T-helper 22 cell (primary cell): ENCODE data around the gene PDP2.
"Not testable (repeated sequence)": the region's sequence is repeated elsewhere in the genome, so short reads cannot be mapped to it uniquely, and the experiment has no call there.

Experiments used
- DNase-seq: peaks from one replicate; pipeline ENCODE4 v3.0.0-alpha.2; 2020; ENCODE audit warnings: low read depth

Gene PDP2

DNA sequence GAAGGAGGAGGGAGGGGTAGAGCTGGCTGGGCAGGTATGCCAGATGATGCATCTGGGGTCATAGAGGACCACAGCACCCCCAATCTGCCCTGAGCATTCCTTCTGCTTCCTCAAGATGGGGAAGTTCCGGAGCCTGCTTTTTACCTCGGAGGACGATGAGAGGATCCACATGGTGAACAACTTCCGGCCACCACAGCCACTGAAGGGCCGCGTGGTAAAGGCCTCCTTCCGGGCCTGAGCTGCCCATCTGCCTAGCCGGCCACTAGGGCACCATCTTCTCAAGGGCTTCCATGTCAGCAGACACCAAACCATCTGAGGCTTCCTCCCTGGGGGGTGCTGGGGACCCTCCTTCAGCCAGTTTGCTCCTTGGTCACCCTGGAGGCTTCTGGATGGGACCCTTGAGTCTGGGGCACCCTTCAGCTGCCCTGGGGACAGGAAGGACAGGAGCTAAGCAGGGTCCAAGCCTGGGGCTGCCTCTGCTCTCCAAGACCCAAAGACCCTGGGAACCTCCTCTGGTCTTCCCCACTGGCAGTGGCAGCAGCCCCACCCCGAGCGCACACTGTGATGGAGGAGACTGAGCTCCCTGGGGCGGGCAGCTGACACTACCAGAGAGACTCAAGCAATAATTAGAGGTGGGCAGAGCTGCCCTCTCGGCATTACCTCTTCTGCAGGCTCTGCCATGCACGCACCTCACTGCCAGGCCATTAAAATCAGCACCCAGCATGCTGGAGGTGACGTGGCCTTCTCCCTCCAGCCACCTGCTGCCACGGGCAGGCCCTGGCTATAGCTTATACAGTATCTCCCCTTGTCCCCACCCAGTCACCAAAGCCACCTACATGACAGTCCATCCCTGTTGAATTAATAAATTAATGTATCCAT is 26.8 kb upstream of the PDP2 start:
- no peak for DNase-seq

DNA sequence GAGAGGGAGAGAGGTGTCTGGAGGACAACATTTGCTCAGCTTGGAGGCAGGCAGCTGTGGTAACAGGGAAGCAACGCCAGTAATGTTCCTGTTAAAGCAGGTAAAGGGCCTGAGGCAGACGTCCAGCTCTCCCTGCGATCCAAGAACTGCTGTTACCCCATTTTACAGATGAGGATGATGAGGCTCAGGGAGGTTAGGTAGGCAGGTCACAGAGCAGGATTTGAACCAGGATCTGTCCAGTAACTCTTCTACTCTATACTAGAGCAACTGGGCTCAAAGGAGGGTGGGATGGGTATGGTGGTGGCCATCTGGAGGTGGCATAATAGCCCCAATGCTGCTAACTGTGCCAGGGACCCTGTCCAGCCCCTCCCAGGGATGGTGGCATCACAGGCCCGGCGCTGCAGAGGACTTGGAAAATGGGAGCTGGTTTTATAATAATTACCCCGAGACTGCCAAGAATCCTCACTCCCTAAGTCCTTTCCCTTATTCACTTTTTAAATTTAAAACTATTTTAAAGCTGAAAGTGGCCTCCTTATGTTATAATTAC is 24.1 kb upstream of the PDP2 start:
- no peak for DNase-seq

DNA sequence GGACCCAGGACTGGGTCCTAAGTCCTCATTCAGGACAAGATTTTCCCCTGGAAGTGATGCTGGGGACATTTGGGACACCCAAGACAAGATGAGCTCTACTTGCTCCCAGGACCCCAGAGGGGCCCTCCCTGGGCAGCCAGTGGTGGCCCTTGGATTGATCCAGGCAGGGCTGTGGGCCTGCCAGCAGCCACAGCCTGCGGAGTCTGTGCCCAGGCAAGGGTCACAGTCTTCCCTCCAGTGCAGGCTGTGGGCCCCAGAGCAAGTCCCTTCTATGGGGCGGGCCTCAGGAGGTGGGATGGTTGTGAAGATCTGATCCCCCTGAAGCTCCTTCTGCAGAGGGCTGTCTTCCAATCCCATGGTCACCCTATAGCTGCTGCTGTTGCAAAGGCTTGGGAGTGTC is 23.5 kb upstream of the PDP2 start:
- no peak for DNase-seq

DNA sequence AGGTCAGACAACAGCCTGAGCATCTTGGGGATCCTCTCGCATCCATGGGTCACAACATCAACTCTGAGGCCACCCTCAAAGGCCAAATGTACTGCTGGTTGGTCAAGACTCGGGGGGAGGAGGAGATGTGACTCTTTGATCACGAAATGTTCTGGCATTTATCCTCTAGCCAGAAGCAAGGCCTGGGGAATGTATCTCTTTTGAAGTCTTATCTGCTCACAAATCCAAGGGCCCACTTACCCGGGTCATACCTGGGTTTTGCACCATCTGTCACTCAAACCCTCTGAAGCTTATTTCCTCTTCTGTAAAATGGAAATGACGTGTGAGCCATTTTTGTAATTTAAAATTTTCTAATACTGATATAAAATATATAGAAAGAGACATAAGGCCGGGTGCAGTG is 22.9 kb upstream of the PDP2 start:
- DNase-seq: no peak

DNA sequence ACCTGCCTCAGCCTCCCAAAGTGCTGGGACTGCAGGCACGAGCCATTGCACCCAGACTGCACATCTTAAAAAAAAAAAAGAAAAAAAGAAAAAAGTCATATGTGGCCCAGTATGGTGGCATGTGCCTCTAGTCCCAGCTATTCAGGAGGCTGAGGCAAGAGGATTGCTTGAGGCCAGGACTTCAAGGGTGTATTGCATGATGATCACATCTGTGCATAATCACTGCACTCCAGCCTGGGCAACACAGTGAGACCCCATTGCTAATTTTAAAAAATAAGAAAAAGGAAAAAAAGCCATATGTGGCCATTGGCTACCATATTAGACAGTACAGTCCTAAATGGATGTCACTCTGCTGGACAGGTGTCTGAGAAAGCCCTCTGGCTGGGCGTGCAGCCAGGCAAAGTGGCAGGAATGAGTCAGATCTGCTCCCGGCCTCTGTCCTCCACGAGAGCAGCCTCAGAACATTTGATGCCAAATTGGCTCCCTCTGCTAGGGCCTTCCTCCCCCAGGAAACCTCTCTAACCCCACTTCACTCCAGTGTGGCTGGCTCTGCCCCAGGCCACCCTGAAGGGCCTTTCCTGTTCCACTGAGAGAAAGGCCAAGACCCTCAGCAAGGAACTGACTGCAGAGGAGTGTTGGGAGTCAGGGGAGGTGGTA is 21.4 kb upstream of the PDP2 start:
- no peak for DNase-seq

DNA sequence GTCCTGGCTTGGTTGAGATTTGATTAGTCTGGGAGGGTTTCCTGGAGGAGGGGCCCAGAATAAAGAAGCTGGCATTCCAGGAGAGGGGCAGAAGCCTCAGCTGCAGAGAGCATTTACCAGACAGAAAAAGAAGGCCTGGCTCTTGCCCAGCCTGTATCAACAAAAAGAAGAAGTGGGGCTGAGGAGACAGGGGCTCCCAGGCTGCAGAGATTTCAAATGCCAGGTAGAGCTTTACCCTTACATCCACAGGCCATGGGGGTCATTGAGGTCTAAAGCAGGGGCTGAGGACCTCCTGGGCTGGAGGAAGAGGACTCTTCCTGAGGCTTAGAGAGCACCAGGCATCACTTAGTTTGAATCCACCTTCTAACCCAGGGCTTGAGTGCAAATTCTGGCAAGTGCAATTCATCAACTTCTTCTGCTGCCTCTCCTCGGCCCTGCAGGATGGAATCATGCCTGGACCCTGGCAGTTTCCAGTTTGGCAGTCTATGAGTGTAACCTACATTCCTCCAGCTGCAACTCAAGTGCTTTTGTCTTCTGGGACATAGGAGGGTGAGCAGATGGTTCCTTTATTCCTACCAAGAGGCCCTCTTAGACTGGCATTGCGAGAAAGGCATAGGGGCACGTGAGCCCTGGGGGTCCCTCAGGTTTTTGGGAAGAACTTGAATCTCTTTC is 20.8 kb upstream of the PDP2 start:
- no peak for DNase-seq

DNA sequence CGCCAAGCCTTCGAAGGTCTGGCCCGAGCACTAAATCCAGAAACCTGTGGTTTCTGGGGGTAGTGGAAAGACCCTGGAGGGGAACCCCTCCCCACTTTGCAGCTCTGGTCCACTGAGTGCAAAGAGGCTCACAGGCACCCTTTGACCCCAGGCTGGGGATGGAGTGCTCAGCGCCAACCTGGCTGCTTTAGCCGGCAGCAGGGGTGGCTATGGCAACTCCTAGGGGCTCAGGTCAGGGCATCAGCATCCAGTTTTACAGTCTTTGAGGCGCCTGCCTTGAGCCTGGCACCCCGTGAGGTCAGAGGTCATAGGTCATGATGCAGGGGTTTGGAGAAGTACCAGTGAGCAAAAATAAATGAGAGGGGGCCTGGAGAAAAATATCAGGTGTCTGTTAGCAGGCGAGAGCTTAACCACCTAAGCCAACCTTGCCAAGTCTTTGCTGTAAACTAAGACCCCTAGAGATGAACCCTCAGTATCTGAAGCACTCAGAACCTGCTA is 18.2 kb upstream of the PDP2 start:
- DNase-seq: no peak

DNA sequence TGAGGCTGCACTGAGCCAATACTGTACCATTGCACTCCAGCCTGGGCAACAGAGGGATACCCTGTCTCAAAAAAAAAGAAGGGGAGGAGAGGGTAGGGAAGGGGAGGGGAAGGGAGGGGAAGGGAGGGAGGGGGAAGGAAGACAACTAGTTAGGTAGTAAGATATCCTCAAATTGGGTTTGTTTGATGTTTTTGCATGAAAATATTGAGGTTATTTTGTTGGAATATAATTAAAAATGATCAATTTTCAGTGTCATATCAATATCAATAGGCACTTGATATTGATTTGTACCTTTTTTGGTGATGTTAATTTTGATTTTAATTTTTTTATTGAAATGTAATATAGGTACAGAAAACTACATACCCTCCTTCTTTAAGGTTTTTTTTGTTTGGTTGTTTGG is 16.6 kb upstream of the PDP2 start:
- DNase-seq: no peak

DNA sequence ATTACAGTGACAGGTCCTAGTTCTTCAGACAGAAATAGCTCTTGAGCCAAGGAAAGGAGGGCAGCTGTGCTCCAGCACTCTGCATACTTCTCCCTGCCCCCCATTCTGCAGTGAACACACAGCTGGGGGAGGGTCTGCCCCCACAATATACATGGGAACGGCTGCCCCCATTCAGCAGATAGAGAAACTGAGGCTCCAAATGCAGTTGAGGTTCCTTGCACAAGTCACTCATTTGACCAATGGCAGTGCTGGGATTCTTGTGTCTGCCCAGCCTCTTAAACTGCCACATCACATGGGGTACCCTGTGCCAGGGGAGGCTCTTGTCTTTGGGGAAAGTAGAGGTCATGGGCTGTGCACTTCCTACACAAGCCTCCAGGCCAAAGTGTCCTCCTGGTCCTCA is 10.9 kb upstream of the PDP2 start:
- DNase-seq: no peak

DNA sequence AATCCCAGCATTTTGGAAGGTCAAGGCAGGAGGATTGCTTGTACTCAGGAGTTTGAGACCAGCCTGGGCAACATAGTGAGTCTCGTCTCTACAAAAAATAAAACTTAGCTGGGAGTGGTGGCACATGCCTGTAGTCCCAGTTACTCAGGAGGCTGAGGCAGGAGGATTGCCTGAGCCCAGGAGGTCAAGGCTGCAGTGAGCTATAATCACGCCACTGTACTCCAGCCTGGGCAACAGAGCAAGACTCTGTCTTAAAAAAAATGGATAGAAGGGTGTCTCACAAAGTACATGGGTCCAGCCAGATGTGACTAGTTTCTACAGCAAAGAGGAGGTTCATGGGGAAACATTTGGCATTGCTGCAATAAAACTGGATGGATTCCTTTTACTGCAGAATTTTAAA is 9.0 kb upstream of the PDP2 start:
- not testable (repeated sequence) for DNase-seq

DNA sequence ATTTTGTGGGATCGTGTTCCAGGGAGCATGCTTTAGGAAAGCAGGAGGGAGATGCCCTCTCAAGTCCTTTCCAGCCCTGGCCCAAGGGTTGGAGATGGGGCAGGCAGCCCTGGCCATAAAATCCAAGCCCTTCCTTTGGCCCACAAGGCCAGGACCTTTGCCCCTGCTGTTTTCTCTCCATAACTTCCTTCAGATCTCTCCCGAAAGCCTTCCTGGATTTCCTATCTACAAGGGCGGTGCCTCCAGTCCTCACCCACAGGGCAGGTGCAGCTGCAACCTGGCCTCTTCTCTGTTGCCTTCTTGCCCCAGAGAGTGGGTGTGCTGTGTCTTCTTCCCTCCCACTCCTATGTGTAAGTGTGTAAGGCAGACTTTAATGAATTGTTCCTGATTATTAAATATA is 8.5 kb upstream of the PDP2 start:
- no peak for DNase-seq

DNA sequence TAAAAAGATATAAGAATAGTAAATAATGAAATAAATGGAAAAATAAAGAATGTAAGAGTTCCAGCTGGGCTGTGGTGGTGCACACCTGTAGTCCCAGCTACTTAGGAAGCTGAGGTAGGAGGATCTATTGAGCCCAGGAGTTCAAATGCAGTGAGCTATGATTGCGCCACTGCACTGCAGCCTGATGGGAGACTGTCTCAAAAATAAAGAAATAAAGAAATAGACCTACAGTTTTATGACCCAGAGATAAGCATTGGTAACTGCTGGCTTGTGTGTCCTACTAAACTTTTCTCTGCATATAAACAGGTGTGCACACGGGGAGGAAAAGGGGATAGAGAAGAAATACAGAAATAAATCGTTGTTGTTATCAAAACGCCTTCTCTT is 7.8 kb upstream of the PDP2 start:
- DNase-seq: no peak

DNA sequence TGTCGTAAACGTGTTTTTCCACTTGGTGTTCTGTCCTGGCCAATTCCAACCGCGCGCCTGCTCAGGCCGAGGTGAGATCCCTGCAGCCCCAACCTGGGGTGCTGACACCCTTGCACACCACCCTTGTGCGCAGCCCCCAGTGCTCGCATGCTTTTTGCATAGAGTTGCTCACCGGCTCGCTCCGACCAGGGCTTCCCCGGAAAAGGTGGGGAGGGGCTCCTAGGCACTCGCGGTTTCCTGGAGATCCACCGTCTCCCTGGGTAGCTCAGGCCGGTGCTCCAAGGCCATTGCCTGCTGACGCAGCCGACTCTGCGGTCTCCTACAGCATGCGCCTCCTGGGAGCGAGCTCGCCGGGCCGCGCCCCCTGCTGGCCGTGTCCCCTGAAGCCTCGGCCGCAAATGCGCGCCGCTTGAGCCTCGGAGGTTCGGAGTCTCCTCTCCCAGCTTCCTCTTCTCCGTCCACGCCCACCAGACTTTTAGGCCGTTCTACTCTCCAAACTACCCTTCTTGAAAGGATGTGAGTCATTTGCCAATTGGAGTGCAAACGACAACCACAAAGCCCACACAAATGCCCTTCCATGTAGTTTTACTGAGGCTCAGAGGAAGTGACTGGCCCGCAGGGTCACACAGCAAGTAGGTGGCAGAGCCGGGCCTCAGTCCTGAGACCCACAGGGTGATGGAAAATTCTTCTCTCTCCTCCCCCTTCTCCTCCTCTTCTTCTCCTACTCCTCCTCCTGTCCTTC is 7.2 kb upstream of the PDP2 start:
- DNase-seq: peak; percentile 72

DNA sequence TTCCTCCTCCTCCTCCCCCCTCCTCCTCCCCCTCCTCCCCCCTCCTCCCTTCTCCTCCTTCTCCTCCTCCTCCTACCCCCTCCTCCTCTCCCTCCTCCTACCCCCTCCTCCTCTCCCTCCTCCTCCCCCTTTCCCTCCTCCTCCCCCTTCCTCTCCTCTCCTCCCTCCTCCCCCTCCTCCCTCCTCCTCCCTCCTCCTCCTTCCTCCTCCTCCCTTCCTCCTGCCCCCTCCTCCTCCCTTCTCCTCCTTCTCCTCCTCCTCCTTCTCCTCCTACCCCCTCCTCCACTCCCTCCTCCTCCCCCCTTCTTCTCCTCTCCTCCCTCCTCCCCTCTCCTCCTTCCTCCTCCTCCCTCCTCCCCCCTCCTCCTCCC is 6.6 kb upstream of the PDP2 start:
- no peak for DNase-seq

DNA sequence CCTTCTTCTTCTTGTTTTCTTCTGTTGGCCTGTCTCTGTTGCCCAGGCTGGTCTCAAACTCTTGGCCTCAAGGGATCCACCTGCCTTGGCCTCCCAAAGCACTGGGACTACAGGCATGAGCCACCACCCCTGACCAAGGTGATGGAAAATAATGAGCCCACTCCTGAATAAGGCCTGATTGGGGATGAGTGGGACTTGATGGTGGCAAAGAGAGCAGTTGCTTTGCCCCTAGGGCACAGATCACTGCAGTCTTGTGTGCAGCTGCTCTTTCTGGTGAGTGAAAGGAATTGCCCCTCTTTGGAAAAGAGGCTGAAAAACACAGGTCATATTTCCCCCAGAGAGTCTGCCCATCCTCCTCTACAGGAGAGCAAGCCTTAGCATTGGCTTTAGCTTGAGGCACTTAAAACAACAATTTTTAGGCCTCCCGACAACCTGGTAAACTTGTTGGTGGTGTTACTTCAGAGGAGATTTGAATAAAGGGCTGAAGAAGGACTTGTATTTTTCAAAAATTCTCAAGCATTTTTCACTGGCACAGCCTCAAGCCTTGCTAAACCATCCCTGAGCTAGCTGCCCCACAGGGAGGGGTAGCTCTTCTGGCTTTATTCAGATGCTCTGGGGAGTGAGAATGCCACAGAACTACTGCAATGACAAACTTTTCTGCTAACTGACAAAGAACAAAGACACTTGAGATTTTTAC is 6.1 kb upstream of the PDP2 start:
- DNase-seq: no peak

DNA sequence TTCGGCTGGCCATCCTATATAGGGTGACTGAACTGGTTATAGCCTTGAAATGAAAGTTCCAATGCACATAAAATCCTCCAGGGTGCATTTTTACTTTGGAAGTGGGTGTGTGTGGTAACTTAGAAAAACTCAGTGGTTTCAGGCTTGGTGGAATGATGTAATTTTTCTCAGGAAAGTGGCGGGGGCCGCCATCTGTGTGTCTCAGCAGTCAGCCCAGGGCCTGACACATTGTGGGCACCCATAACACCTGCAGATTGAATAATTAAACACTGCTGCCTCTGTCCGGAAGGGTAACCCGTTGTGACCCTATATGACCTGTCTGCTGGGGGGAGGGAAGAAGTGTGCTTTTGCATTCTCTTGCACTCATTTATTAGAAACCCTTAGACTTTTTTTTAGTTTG is 2.2 kb upstream of the PDP2 start:
- no peak for DNase-seq

DNA sequence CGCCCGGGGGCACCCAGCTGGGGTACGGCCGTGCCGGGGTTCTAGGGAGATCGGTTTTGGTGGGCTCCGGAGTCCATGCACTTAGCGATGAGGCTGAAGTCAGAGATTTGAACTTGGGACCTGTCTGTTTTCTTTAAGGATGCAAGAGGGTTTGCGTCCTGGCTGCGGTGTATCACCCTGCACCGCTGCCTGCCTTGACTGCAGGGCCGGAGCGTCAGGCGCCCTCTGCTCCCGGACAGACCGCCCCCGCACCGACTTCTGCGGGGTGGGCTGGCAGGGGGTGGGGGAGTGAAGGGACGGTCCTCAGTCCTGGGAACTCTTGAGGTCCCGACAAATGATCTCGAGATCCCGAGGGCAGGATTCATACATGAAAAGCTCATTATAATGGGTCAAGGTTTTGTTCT is 701 bp downstream of the PDP2 start:
- DNase-seq: no peak

DNA sequence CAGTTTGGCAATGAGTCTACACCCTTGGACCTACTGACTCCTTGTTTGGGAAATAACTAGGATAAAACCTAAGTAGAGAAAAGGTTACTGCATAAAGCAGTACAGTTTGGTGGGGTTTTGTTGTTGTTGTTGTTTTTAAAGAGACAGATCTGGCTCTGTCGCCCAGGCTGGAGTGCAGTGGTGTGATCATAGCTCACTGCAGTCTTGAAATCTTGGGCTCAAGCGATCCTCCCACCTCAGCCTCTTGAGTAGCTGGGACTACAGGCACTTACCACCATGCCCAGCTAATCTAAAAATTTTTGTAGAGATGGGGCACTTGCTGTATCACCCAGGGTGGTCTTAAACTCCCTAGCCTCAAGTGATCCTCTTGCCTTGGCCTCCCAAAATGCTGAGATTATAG is 1.2 kb downstream of the PDP2 start:
- no peak for DNase-seq

DNA sequence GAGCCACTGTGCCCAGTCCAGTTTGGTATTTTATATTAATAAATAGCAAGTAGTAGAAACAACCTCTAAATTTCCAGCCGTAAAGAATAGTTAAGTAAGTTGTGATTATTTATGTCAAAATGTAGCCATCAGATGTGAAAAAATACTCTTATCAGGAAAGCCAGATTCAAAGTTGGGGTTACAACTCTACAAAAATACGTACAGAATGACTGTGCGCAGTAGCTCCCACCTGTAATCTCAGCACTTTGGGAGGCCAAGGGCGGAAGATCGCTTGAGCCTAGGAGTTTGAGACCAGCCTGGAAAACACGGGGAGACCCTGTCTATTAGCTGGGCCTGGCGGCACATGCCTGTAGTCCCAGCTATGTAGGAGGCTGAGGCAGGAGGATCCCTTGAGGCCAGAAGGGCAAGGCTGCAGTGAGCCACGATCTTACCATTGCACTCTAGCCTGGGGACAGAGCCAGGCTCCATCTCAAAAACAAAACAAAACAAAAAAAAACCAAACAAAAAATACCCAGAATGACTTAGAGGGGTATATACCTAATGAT is 1.7 kb downstream of the PDP2 start:
- DNase-seq: no peak

DNA sequence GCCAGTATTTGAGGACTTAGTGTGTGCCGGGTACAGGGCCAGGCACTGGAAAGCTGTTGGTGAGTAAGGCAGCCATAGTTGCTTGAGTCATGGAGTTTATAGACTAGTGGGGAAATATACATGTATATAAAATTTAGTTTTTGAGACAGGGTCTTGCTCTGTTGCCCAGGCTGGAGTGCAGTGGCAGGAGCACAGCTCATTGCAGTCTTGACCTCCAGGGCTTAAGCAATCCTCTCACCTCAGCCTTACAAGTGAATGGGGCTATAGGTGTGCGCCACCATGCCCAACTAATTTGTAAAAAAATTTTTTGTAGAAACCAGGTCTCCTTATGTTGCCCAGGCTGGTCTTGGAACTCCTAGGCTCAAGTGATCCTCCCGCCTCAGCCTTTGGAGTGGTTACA is 2.4 kb downstream of the PDP2 start:
- no peak for DNase-seq

DNA sequence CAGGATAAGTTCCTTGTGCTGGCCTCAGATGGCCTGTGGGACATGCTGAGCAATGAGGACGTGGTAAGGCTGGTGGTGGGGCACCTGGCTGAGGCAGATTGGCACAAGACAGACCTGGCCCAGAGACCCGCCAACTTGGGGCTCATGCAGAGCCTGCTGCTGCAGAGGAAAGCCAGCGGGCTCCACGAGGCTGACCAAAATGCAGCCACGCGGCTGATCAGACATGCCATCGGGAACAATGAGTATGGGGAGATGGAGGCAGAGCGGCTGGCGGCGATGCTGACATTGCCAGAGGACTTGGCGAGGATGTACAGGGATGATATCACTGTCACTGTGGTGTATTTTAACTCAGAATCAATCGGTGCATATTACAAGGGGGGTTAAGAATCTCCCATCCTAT is 5.2 kb downstream of the PDP2 start:
- no peak for DNase-seq
